SJCRH30 (cell line): Measurements from ENCODE around the gene THSD8. TPM values are rescaled to one million over a fixed set of nuclear protein-coding genes. Genes with fewer than 3 reads are reported as not detected.
"Not testable (repeated sequence)": the region's sequence is repeated elsewhere in the genome, so short reads cannot be mapped to it uniquely, and the experiment has no call there.

Experiments used
- DNase-seq, 2 experiments: peaks; one replicate each; pipeline ENCODE4 v3.0.0-alpha.2; 2015 to 2020
- H3K27ac ChIP-seq: fragments of 250-450 bp; sonication (Bioruptor Pico); 2 replicates; pipeline ENCODE4 v1.5.1; 2020; ENCODE audit warnings: mild to moderate bottlenecking, moderate library complexity
- H3K27me3 ChIP-seq: fragments of 250-450 bp; sonication (Bioruptor Pico); 2 replicates; pipeline ENCODE4 v1.5.1; 2020; ENCODE audit warnings: mild to moderate bottlenecking, moderate library complexity
- H3K36me3 ChIP-seq: fragments of 250-450 bp; sonication (Bioruptor Pico); 2 replicates; pipeline ENCODE4 v1.5.1; 2020; ENCODE audit warnings: mild to moderate bottlenecking, moderate library complexity
- H3K4me1 ChIP-seq: fragments of 250-450 bp; sonication (Bioruptor Pico); 2 replicates; pipeline ENCODE4 v1.5.1; 2020; ENCODE audit warnings: mild to moderate bottlenecking, moderate library complexity
- H3K4me3 ChIP-seq: fragments of 250-450 bp; sonication (Bioruptor Pico); 2 replicates; pipeline ENCODE4 v1.5.1; 2020; ENCODE audit warnings: mild to moderate bottlenecking, moderate library complexity
- H3K9me3 ChIP-seq: fragments of 250-450 bp; sonication (Bioruptor Pico); replicated peaks from 2 replicates; pipeline ENCODE4 v1.5.1; 2020; ENCODE audit warnings: mild to moderate bottlenecking, moderate library complexity
- total RNA-seq: library from RNA; depleted of rRNA; stranded (reverse); fragments of >200 nt; shearing (Covaris generic); gene quantifications from 2 replicates; pipeline ENCODE4 v1.2.3, GENCODE V29; 2014

Gene THSD8
- total RNA-seq, 1 experiment from 2014 or later = not detected

- not testable (repeated sequence) for H3K27ac ChIP-seq, DNase-seq, H3K4me3 ChIP-seq
Measured at GRCh38 chr19:12817810-12818209, 15.9 kb downstream of the THSD8 start.

DNA sequence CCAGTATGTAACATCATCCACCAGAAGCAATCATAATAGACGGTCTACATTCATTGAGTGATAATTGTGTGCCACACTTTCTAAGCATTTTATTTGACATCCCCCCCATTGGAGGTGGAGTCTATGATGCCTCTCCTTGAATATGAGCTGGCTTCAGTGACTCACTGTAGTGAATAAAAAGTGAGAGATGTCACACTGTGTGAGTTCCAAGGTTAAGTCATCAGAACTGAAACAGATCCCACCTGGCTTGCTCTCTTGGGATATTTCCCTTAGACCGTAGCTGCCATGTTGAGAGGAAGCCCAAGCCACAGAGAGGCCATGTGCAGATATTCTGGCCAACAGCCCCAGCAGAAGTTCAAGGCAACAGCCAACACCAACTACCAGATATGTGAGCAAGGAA lies 19.9 kb downstream of the THSD8 start:
- Histone ChIP-seq H3K27ac (no peak overlapping the region), H3K27me3 (no peaks in the 10 kb centered on the region), H3K36me3 (no peaks in the 10 kb centered on the region), H3K9me3 (no peaks in the 10 kb centered on the region), H3K4me3 (no peak overlapping the region), H3K4me1 (no peaks in the 10 kb centered on the region)
- DNase-seq = no peak

More at GRCh38 chr19:12817810-12818209, 15.9 kb downstream of the THSD8 start:
- H3K9me3 ChIP-seq, H3K27me3 ChIP-seq, H3K4me1 ChIP-seq: not testable (repeated sequence)
- H3K36me3 ChIP-seq = peaks cover 23% of the 10 kb centered on the region

DNA sequence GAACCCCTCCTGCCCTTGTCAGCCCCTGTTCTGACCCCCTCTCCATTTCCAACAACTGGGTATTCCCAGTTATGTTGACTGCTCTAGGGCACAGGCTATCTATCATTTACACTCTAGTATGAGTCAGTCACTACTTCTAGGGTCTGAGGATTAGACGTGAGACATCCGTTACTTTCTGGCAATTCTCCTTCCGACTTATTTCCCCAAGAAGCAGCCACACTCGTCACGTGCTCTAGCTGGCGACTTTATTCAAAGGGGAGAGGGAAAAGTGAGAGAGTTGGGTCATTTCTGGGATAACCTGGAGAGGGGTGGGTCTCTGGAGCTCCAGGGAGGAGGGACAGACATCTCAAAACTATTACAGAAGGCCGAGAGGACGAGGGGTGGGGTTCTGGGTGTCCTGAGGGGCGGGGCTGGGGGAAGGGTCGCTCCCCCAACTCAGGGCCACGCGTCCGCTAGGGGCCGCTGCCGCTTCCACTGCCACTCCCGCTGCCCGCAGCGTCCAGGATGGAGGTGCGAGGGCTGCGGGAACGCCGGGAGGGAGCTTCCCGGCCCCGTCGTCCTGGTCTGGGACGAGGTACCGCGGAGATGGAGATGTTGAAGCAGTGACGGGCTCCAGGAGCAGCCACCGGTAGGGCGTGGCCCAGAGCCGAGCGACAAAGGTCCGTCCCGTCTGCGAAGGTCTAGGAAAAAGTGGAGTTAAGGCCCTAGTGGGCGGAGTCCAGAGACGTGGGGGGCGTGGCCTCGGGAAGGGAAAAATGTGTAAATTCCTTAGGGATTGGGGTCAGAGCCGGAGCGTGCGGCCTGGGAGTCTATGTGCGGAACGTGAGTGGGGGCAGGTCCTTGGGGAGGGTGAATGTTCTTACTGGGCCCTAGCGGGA lies 23.6 kb downstream of the THSD8 start:
- H3K27me3 ChIP-seq = no peaks in the 10 kb centered on the region
- no peak overlapping the region for H3K27ac ChIP-seq
- H3K4me3 ChIP-seq = no peak overlapping the region
- H3K9me3 ChIP-seq = no peaks in the 10 kb centered on the region
- H3K4me1 ChIP-seq = no peaks in the 10 kb centered on the region
- H3K36me3 ChIP-seq = no peaks in the 10 kb centered on the region
- DNase-seq = no peak

DNA sequence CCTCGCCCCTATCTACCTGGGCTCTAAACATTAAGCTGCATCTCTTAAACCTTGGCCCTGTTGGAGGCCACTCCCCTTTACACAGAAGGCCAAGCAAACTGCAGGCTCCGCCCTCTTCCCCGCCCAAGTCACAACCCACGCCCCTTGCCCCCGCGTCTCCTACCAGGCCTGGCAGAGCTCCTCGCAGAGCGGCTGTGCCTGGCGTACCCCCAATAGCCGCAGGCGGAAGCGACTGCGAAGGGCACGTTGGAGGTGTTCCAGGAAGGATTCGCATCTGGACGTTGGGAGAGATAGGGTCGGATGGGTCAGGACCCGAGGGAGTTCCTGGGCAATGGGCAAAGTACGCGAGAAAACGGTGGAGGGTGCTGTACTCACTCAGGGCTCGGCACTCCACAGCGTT lies 26.6 kb downstream of the THSD8 start:
- H3K27me3 ChIP-seq = no peaks in the 10 kb centered on the region
- no peak overlapping the region for H3K27ac ChIP-seq
- peak; percentile 77 to 78 for DNase-seq

DNA sequence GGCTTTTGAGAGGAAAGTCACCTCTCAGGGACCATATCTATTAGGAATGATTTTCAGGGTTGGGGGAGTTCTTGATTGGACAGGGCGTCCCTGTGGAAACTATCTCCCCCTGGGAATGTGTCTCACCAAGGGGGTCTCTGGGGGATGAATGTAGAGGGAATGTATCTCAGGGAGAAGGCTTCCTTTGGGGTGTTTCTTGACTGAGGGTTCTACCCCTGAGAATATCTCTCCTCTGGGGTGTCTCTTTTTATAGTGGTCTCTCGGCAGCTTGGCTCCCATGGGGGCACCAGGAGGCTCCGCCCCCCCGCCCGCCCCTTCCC lies 31.5 kb downstream of the THSD8 start:
- no peak overlapping the region for H3K27ac ChIP-seq
- H3K4me1 ChIP-seq = no peaks in the 10 kb centered on the region
- no peak for DNase-seq
- no peaks in the 10 kb centered on the region for H3K9me3 ChIP-seq
- H3K36me3 ChIP-seq = no peaks in the 10 kb centered on the region
- H3K27me3 ChIP-seq = peaks cover 25% of the 10 kb centered on the region
- peak overlapping the region; percentile 31 for H3K4me3 ChIP-seq

More for the DNA sequence above, 26.6 kb downstream of the THSD8 start:
- H3K4me1 ChIP-seq = no peaks in the 10 kb centered on the region
- H3K9me3 ChIP-seq = no peaks in the 10 kb centered on the region
- H3K36me3 ChIP-seq = no peaks in the 10 kb centered on the region
- peak overlapping the region; percentile 20; the same call in 1 of the 2 replicates for H3K4me3 ChIP-seq

- H3K4me3 ChIP-seq = peak overlapping the region; percentile 71
- no peaks in the 10 kb centered on the region for H3K4me1 ChIP-seq
- peak; percentile 66 to 75 for DNase-seq
- no peak overlapping the region for H3K27ac ChIP-seq
- peaks cover 25% of the 10 kb centered on the region for H3K27me3 ChIP-seq
- H3K36me3 ChIP-seq = no peaks in the 10 kb centered on the region
- H3K9me3 ChIP-seq = no peaks in the 10 kb centered on the region
Measured at GRCh38 chr19:12833738-12834565, 32.1 kb downstream of the THSD8 start.

GRCh38 chr19:12834566-12834943 lies 32.7 kb downstream of the THSD8 start, which contains the start of gene RTBDN:
TSS of gene RTBDN (minus strand) at chr19:12834579. CDS start at chr19:12829979, 4,600 bp downstream.
- Histone ChIP-seq H3K36me3 (no peaks in the 10 kb centered on the region), H3K9me3 (no peaks in the 10 kb centered on the region), H3K27me3 (peaks cover 29% of the 10 kb centered on the region), H3K4me3 (peak within 1 kb of the TSS; percentile 71), H3K4me1 (no peaks in the 10 kb centered on the region), H3K27ac (no peak within 1 kb of the TSS)
- no peak for DNase-seq

- Histone ChIP-seq H3K4me1 (no peaks in the 10 kb centered on the region), H3K36me3 (no peaks in the 10 kb centered on the region), H3K27me3 (peaks cover 30% of the 10 kb centered on the region), H3K4me3 (no peak overlapping the region), H3K9me3 (no peaks in the 10 kb centered on the region), H3K27ac (no peak overlapping the region)
- DNase-seq = peak; percentile 50 to 64
Measured at GRCh38 chr19:12834976-12835757, 33.3 kb downstream of the THSD8 start.

GRCh38 chr19:12836529-12836863 lies 34.6 kb downstream of the THSD8 start:
- no peaks in the 10 kb centered on the region for H3K36me3 ChIP-seq
- H3K27ac ChIP-seq = no peak overlapping the region
- H3K9me3 ChIP-seq = no peaks in the 10 kb centered on the region
- no peak overlapping the region for H3K4me3 ChIP-seq
- H3K4me1 ChIP-seq = no peaks in the 10 kb centered on the region
- DNase-seq = no peak
- peaks cover 30% of the 10 kb centered on the region for H3K27me3 ChIP-seq

DNA sequence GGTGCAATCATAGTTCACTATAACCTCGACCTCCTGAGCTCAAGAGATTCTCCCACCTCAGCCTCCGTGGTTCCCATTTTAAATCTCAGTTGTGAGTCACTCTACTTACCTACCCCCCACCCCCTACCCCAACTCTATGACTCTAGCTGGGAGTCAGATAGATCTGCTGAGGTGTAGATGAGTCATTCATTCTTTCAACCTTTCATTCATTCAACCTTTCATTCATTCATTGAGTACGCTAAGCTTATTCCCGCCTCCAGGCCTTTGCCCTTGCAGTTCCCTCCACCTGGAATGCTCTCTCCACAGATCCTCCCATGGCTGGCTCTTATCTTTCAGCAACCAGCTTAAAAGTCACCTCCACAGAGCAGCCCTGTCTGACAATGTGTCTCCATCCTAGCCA lies 35.4 kb downstream of the THSD8 start:
- Histone ChIP-seq H3K27ac (no peak overlapping the region), H3K9me3 (no peaks in the 10 kb centered on the region), H3K4me3 (no peak overlapping the region), H3K4me1 (no peaks in the 10 kb centered on the region), H3K36me3 (no peaks in the 10 kb centered on the region), H3K27me3 (peaks cover 30% of the 10 kb centered on the region)
- DNase-seq = no peak

- Histone ChIP-seq H3K4me1 (no peaks in the 10 kb centered on the region), H3K9me3 (no peaks in the 10 kb centered on the region), H3K27me3 (peaks cover 30% of the 10 kb centered on the region), H3K27ac (no peak within 1 kb of the TSS), H3K36me3 (no peaks in the 10 kb centered on the region), H3K4me3 (peak within 1 kb of the TSS; percentile 43)
- peak; percentile 54 to 74 for DNase-seq
Measured at GRCh38 chr19:12838182-12838885, 36.5 kb downstream of the THSD8 start, which contains the start of gene MAST1. TSS of gene MAST1 (plus strand) at chr19:12838515. CDS start at chr19:12838573, 58 bp downstream.

- Histone ChIP-seq H3K9me3 (no peaks in the 10 kb centered on the region), H3K4me3 (no peak overlapping the region), H3K27me3 (peaks cover 30% of the 10 kb centered on the region), H3K4me1 (no peaks in the 10 kb centered on the region), H3K27ac (no peak overlapping the region), H3K36me3 (no peaks in the 10 kb centered on the region)
- no peak for DNase-seq
Measured at GRCh38 chr19:12838886-12839756, 37.3 kb downstream of the THSD8 start.
